Keratinocyte (primary cell): Measurements from ENCODE around the gene ANO3. TPM values are rescaled to one million over a fixed set of nuclear protein-coding genes. Genes with fewer than 3 reads are reported as not detected.

Source experiments
- DNase-seq: peaks from one replicate; pipeline ENCODE4 v3.0.0-alpha.2; 2011; ENCODE audit warnings: low read depth, missing footprints, low spot score
- FAIRE-seq: peaks from 2 replicates; lab custom pipeline; 2011; peaks lifted over from hg19 to GRCh38; lab: Jason Lieb, UNC
- H2AFZ ChIP-seq: 2 replicates; pipeline ENCODE4 v1.6.0; 2012; ENCODE audit warnings: low read length, control low read depth, inconsistent platforms; ENCODE audit not compliant: control insufficient read depth
- H3K27ac ChIP-seq: 2 replicates; pipeline ENCODE4 v1.5.1; 2011; ENCODE audit warnings: low read length; ENCODE audit not compliant: control insufficient read depth, insufficient read depth
- H3K27me3 ChIP-seq: 3 replicates; pipeline ENCODE4 v1.6.0; 2011; ENCODE audit warnings: low read length; ENCODE audit not compliant: control insufficient read depth, insufficient read depth; ENCODE audit errors: extremely low read depth
- H3K36me3 ChIP-seq, 2 experiments: 2 replicates in 1 of 2; 3 replicates in 1 of 2; pipeline ENCODE4 v1.5.1; 2011; ENCODE audit warnings: low read length in 2 of 2, mild to moderate bottlenecking in 1 of 2; ENCODE audit not compliant: control insufficient read depth in 2 of 2, insufficient read depth in 2 of 2; ENCODE audit errors: extremely low read depth in 1 of 2
- H3K4me1 ChIP-seq: 3 replicates; pipeline ENCODE4 v1.5.1; 2011; ENCODE audit warnings: low read length; ENCODE audit not compliant: control insufficient read depth, insufficient read depth; ENCODE audit errors: extremely low read depth
- H3K4me2 ChIP-seq: 3 replicates; pipeline ENCODE4 v1.6.0; 2011; ENCODE audit warnings: low read depth, low read length; ENCODE audit not compliant: control insufficient read depth, insufficient read depth; ENCODE audit errors: extremely low read depth
- H3K4me3 ChIP-seq, 3 experiments: fragments of 200-600 bp in 1 of 3; sonication (generic) in 1 of 3; 2 replicates in 2 of 3; 3 replicates in 1 of 3; pipeline ENCODE4 v1.5.1; 2011 to 2016; ENCODE audit warnings: low read length in 3 of 3, mild to moderate bottlenecking in 3 of 3, control low read depth in 2 of 3, inconsistent platforms in 1 of 3, low read depth in 1 of 3, mixed read lengths in 1 of 3, mixed run types in 1 of 3, moderate library complexity in 1 of 3; ENCODE audit not compliant: control insufficient read depth in 2 of 3, insufficient read depth in 2 of 3; ENCODE audit errors: extremely low read depth in 1 of 3
- H3K79me2 ChIP-seq: 2 replicates; pipeline ENCODE4 v1.6.0; 2012; ENCODE audit warnings: low read length; ENCODE audit not compliant: control insufficient read depth, insufficient read depth
- H3K9ac ChIP-seq: 3 replicates; pipeline ENCODE4 v1.6.0; 2011; ENCODE audit warnings: low read length; ENCODE audit not compliant: control insufficient read depth, insufficient read depth; ENCODE audit errors: extremely low read depth
- H3K9me1 ChIP-seq: 3 replicates; pipeline ENCODE4 v1.6.0; 2011; ENCODE audit warnings: low read length; ENCODE audit not compliant: control insufficient read depth, insufficient read depth; ENCODE audit errors: extremely low read depth
- H3K9me3 ChIP-seq: 2 replicates; pipeline ENCODE4 v1.5.1; 2012; ENCODE audit warnings: low read depth, low read length; ENCODE audit not compliant: control insufficient read depth
- H4K20me1 ChIP-seq: 3 replicates; pipeline ENCODE4 v1.6.0; 2011; ENCODE audit warnings: low read length; ENCODE audit not compliant: control insufficient read depth, insufficient read depth; ENCODE audit errors: extremely low read depth
- EZH2 ChIP-seq: IDR thresholded peaks from one replicate; pipeline ENCODE4 v1.6.1; 2012; ENCODE audit warnings: inconsistent platforms, mild to moderate bottlenecking, low read length, moderate library complexity
- dilution Hi-C: fragments of 300-500 bp; cut with MboI; formaldehyde crosslinking; loops from one replicate; pipeline ENCODE4 v1.7.0; 2020; ENCODE audit warnings: low sequenced_read_pairs; ENCODE audit not compliant: extremely low pct_ligation_motif_present
- polyA plus RNA-seq, 5 experiments: library from polyadenylated mRNA; depleted of rRNA in 3 of 5; stranded (reverse) in 3 of 5; stranded (forward) in 1 of 5; unstranded in 1 of 5; fragments of >200 nt; gene quantifications; 1 replicate in 1 of 5; 2 replicates in 3 of 5; 3 replicates in 1 of 5; pipeline versions ENCODE4 v1.2.1 to v1.2.3, GENCODE V29; 2011 to 2012; ENCODE audit warnings: missing spikeins in 2 of 5, low read depth in 1 of 5, low replicate concordance in 1 of 5
- TF ChIP-seq, protein P1 (sequence below), 3 experiments: IDR thresholded peaks in 1 of 3; conservative IDR thresholded peaks in 1 of 3; optimal IDR thresholded peaks in 1 of 3; 2 replicates in 2 of 3; 3 replicates in 1 of 3; pipeline versions ENCODE3 to v1.5.1; 2011; ENCODE audit warnings: low read length in 3 of 3, mild to moderate bottlenecking in 3 of 3, moderate library complexity in 2 of 3, control low read depth in 1 of 3, inconsistent platforms in 1 of 3; ENCODE audit not compliant: insufficient read depth in 2 of 3; ENCODE audit errors: extremely low read depth in 1 of 3

The ANO3 gene
- polyA plus RNA-seq, 1 donor (not counting 4 experiments of a cell fraction or from before 2014, with no cell fraction given) = 0.01 TPM

DNA sequence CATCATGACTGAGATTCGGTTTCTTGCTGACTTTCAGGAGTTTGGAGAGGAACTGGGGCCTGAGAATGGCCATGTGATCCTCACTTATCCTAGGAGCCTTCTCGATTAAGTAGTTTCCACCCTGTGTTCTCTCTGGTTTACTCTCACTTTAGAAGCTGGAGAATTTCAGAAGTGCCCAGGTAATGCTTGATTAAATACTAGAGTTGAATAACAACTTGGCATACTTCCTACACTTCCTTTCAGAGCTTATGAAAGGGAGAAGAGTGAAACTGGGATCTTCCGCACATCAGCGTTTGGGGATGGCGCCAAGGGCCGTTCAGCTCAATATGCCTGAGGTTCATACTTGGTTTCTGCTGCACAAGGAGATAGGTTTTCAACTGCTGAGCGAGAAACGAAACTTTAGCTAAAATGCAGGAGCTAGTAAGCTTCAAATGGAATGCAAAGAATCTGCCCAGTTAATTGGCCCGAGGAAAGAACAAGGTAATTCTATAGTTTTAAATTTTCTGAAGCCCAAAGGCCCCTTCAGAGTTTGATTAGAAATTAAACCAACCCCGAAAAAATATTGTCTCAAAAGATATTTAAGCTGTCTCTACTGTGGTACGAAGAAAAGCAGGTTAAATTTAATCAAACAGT lies 241.0 kb downstream of the ANO3 start:
- dilution Hi-C loops = no loop called here
- Histone ChIP-seq H2AFZ (peak overlapping the region; percentile 95), H3K79me2 (no peaks in the 10 kb centered on the region), H3K9ac (peak overlapping the region; percentile 36), H3K9me3 (no peaks in the 10 kb centered on the region), H3K36me3 (no peaks in the 10 kb centered on the region), H3K4me2 (peak overlapping the region; percentile 93), H3K4me3 (peak overlapping the region in 2 of 3 experiments; percentile 50 to 59), H3K4me1 (peaks cover 20% of the 10 kb centered on the region), H3K9me1 (no peaks in the 10 kb centered on the region), H3K27me3 (no peaks in the 10 kb centered on the region), H4K20me1 (no peaks in the 10 kb centered on the region), H3K27ac (peak overlapping the region; percentile 62)
- TF ChIP-seq, protein P1, sequence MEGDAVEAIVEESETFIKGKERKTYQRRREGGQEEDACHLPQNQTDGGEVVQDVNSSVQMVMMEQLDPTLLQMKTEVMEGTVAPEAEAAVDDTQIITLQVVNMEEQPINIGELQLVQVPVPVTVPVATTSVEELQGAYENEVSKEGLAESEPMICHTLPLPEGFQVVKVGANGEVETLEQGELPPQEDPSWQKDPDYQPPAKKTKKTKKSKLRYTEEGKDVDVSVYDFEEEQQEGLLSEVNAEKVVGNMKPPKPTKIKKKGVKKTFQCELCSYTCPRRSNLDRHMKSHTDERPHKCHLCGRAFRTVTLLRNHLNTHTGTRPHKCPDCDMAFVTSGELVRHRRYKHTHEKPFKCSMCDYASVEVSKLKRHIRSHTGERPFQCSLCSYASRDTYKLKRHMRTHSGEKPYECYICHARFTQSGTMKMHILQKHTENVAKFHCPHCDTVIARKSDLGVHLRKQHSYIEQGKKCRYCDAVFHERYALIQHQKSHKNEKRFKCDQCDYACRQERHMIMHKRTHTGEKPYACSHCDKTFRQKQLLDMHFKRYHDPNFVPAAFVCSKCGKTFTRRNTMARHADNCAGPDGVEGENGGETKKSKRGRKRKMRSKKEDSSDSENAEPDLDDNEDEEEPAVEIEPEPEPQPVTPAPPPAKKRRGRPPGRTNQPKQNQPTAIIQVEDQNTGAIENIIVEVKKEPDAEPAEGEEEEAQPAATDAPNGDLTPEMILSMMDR (optimal IDR thresholded peaks at IDR 0.05 in 1 of 3, IDR thresholded peaks at IDR 0.05 in 1 of 3, conservative IDR thresholded peaks at IDR 0.05 in 1 of 3; ENCODE audit: extremely low read depth in 1 of 3, insufficient read depth in 2 of 3, low read length in 3 of 3) = no peak
- no peak for TF ChIP-seq EZH2
- FAIRE-seq (no peak), DNase-seq (no peak)

DNA sequence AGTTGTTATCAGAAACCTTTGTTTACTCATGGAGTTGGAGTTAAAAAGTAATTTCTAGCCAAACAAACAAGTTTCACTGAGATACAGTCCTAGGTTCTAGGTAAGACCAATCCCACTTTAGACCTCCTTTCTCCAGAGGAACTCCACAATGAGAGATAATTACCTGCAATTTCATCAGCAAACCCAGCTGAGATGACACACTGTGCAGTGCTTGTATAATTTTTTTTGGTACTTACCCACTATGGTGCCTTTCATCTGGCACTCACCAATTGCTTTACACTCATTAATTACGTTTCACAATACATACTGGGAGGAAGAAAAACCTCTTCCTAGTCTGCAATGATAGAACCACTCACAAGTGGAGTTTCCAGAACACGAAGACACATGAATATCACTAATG lies 242.0 kb downstream of the ANO3 start:
- no peaks in the 10 kb centered on the region for H3K9me3 ChIP-seq
- peaks cover 28% of the 10 kb centered on the region for H3K4me1 ChIP-seq
- dilution Hi-C loops = no loop called here
- H2AFZ ChIP-seq = no peak overlapping the region
- no peaks in the 10 kb centered on the region for H3K9me1 ChIP-seq
- no peak overlapping the region for H3K4me2 ChIP-seq
- H3K36me3 ChIP-seq = no peaks in the 10 kb centered on the region
- H3K27me3 ChIP-seq = no peaks in the 10 kb centered on the region
- H3K79me2 ChIP-seq = no peaks in the 10 kb centered on the region
- no peak overlapping the region for H3K9ac ChIP-seq
- no peaks in the 10 kb centered on the region for H4K20me1 ChIP-seq
- H3K4me3 ChIP-seq = no peak overlapping the region
- FAIRE-seq (no peak), DNase-seq (no peak)
- TF ChIP-seq, protein P1 (optimal IDR thresholded peaks at IDR 0.05 in 1 of 3, IDR thresholded peaks at IDR 0.05 in 1 of 3, conservative IDR thresholded peaks at IDR 0.05 in 1 of 3; ENCODE audit: extremely low read depth in 1 of 3, insufficient read depth in 2 of 3, low read length in 3 of 3) = no peak
- TF ChIP-seq EZH2 = no peak
- no peak overlapping the region for H3K27ac ChIP-seq
